SK-N-SH treated with all-trans-retinoic acid at 6 μM for 48 hours (cell line): ENCODE measurements around the gene ZNF322.

Source experiments
- ARNTL ChIP-seq: fragments of 450-650 bp; formaldehyde crosslinking; IDR thresholded peaks from 2 replicates; pipeline ENCODE4 v1.5.0; 2020; ENCODE audit warnings: low read depth, mild to moderate bottlenecking, moderate library complexity, borderline replicate concordance
- BACH2 ChIP-seq: fragments of 250-450 bp; sonication (Bioruptor Pico); IDR thresholded peaks from 2 replicates; pipeline ENCODE4 v1.9.0; 2021; ENCODE audit warnings: mild to moderate bottlenecking, borderline replicate concordance
- CREB5 ChIP-seq: fragments of 250-450 bp; sonication (Bioruptor Pico); IDR thresholded peaks from 2 replicates; pipeline ENCODE4 v1.5.1; 2020; ENCODE audit warnings: low read depth, mild to moderate bottlenecking, moderate library complexity
- GLIS3 ChIP-seq: fragments of 250-450 bp; sonication (Bioruptor Pico); IDR thresholded peaks from 2 replicates; pipeline ENCODE4 v1.5.0; 2020; ENCODE audit warnings: mild to moderate bottlenecking, moderate library complexity
- PPARA ChIP-seq: fragments of 250-450 bp; sonication (Bioruptor Pico); IDR thresholded peaks from 2 replicates; pipeline ENCODE4 v1.5.0; 2020; ENCODE audit warnings: mild to moderate bottlenecking, borderline replicate concordance
- RARB ChIP-seq: fragments of 250-450 bp; sonication (Bioruptor Pico); IDR thresholded peaks from 2 replicates; pipeline ENCODE4 v1.8.0; 2021; ENCODE audit warnings: mild to moderate bottlenecking, moderate library complexity
- ZC3H10 ChIP-seq: fragments of 250-450 bp; sonication (Bioruptor Pico); IDR thresholded peaks from 2 replicates; pipeline ENCODE4 v1.5.1; 2021; ENCODE audit warnings: mild to moderate bottlenecking, moderate library complexity
- ZFP3 ChIP-seq: fragments of 250-450 bp; sonication (Bioruptor Pico); IDR thresholded peaks from 2 replicates; pipeline ENCODE4 v1.5.0; 2020; ENCODE audit warnings: mild to moderate bottlenecking, moderate library complexity
- ZFP30 ChIP-seq: fragments of 450-650 bp; formaldehyde crosslinking; IDR thresholded peaks from 2 replicates; pipeline ENCODE4 v1.5.0; 2022; ENCODE audit warnings: mild to moderate bottlenecking, moderate library complexity
- ZNF70 ChIP-seq: fragments of 450-650 bp; formaldehyde crosslinking; IDR thresholded peaks from 2 replicates; pipeline ENCODE4 v1.5.0; 2020; ENCODE audit warnings: mild to moderate bottlenecking, moderate library complexity
- ZNF8 ChIP-seq: fragments of 450-650 bp; formaldehyde crosslinking; IDR thresholded peaks from 2 replicates; pipeline ENCODE4 v1.5.0; 2020; ENCODE audit warnings: mild to moderate bottlenecking, moderate library complexity
- TF ChIP-seq, protein P1 (sequence below): fragments of 250-450 bp; sonication (Bioruptor Pico); IDR thresholded peaks from 2 replicates; pipeline ENCODE4 v1.5.0; 2020; ENCODE audit warnings: mild to moderate bottlenecking, moderate library complexity
- TF ChIP-seq, protein P2 (sequence below): fragments of 250-450 bp; sonication (Bioruptor Pico); IDR thresholded peaks from 2 replicates; pipeline ENCODE4 v1.8.0; 2020; ENCODE audit warnings: mild to moderate bottlenecking, moderate library complexity, borderline replicate concordance
- TF ChIP-seq, protein P3 (sequence below): fragments of 250-450 bp; sonication (Bioruptor Pico); IDR thresholded peaks from 2 replicates; pipeline ENCODE4 v1.5.1; 2021; ENCODE audit warnings: mild to moderate bottlenecking, moderate library complexity

- TF ChIP-seq ZNF8 (CRISPR knock-in tag) (no peak), ZFP30 (CRISPR knock-in tag) (no peak), ZNF70 (CRISPR knock-in tag) (no peak), ZC3H10 (CRISPR knock-in tag) (no peak), GLIS3 (CRISPR knock-in tag) (no peak), ZFP3 (CRISPR knock-in tag) (no peak), CREB5 (CRISPR knock-in tag) (no peak), BACH2 (no peak), PPARA (CRISPR knock-in tag) (no peak), ARNTL (CRISPR knock-in tag) (no peak), RARB (CRISPR knock-in tag) (no peak)
- TF ChIP-seq, protein P1, sequence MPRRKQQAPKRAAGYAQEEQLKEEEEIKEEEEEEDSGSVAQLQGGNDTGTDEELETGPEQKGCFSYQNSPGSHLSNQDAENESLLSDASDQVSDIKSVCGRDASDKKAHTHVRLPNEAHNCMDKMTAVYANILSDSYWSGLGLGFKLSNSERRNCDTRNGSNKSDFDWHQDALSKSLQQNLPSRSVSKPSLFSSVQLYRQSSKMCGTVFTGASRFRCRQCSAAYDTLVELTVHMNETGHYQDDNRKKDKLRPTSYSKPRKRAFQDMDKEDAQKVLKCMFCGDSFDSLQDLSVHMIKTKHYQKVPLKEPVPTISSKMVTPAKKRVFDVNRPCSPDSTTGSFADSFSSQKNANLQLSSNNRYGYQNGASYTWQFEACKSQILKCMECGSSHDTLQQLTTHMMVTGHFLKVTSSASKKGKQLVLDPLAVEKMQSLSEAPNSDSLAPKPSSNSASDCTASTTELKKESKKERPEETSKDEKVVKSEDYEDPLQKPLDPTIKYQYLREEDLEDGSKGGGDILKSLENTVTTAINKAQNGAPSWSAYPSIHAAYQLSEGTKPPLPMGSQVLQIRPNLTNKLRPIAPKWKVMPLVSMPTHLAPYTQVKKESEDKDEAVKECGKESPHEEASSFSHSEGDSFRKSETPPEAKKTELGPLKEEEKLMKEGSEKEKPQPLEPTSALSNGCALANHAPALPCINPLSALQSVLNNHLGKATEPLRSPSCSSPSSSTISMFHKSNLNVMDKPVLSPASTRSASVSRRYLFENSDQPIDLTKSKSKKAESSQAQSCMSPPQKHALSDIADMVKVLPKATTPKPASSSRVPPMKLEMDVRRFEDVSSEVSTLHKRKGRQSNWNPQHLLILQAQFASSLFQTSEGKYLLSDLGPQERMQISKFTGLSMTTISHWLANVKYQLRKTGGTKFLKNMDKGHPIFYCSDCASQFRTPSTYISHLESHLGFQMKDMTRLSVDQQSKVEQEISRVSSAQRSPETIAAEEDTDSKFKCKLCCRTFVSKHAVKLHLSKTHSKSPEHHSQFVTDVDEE (CRISPR knock-in tag), result no peak
- TF ChIP-seq, protein P2, sequence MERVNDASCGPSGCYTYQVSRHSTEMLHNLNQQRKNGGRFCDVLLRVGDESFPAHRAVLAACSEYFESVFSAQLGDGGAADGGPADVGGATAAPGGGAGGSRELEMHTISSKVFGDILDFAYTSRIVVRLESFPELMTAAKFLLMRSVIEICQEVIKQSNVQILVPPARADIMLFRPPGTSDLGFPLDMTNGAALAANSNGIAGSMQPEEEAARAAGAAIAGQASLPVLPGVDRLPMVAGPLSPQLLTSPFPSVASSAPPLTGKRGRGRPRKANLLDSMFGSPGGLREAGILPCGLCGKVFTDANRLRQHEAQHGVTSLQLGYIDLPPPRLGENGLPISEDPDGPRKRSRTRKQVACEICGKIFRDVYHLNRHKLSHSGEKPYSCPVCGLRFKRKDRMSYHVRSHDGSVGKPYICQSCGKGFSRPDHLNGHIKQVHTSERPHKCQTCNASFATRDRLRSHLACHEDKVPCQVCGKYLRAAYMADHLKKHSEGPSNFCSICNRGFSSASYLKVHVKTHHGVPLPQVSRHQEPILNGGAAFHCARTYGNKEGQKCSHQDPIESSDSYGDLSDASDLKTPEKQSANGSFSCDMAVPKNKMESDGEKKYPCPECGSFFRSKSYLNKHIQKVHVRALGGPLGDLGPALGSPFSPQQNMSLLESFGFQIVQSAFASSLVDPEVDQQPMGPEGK (CRISPR knock-in tag), result no peak
- TF ChIP-seq, protein P3, sequence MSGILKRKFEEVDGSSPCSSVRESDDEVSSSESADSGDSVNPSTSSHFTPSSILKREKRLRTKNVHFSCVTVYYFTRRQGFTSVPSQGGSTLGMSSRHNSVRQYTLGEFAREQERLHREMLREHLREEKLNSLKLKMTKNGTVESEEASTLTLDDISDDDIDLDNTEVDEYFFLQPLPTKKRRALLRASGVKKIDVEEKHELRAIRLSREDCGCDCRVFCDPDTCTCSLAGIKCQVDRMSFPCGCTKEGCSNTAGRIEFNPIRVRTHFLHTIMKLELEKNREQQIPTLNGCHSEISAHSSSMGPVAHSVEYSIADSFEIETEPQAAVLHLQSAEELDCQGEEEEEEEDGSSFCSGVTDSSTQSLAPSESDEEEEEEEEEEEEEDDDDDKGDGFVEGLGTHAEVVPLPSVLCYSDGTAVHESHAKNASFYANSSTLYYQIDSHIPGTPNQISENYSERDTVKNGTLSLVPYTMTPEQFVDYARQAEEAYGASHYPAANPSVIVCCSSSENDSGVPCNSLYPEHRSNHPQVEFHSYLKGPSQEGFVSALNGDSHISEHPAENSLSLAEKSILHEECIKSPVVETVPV, result no peak
These were observed 8.3 kb downstream of the ZNF322 start for GRCh38 chr6:26651133-26651781.
